K562 (cell line): ENCODE measurements around the gene DCPS. TPM values are rescaled to one million over a fixed set of nuclear protein-coding genes. Genes with fewer than 3 reads are reported as not detected.

ENCODE experiments used
- CBX1 ChIP-seq: sonication (generic); IDR thresholded peaks from 2 replicates; pipeline ENCODE4 v1.6.1; 2016; ENCODE audit warnings: antibody characterized with exemption, low read depth, mild to moderate bottlenecking
- FOXP1 ChIP-seq: sonication (generic); formaldehyde crosslinking; IDR thresholded peaks from 2 replicates; pipeline ENCODE4 v1.8.0; 2022; ENCODE audit warnings: mild to moderate bottlenecking, missing genetic modification reagents
- ILF3 ChIP-seq: fragments of 450-650 bp; IDR thresholded peaks from 2 replicates; pipeline ENCODE4 v1.6.1; 2018; ENCODE audit warnings: antibody characterized with exemption, mild to moderate bottlenecking, moderate library complexity, borderline replicate concordance
- MITF ChIP-seq: IDR thresholded peaks from 2 replicates; pipeline ENCODE4 v1.6.1; 2014; ENCODE audit warnings: antibody characterized with exemption
- POU5F1 ChIP-seq: fragments of 150-350 bp; IDR thresholded peaks from 2 replicates; pipeline ENCODE4 v1.6.1; 2014; ENCODE audit warnings: borderline replicate concordance, low read length, low read depth, mild to moderate bottlenecking; ENCODE audit not compliant: partially characterized antibody
- PRPF4 ChIP-seq: fragments of 200-400 bp; formaldehyde crosslinking; IDR thresholded peaks from one replicate; pipeline ENCODE4 v1.6.1; 2017; ENCODE audit warnings: low read length, low read depth, mild to moderate bottlenecking; ENCODE audit not compliant: insufficient read depth, poor library complexity, severe bottlenecking
- RBFOX2 ChIP-seq: fragments of 200-400 bp; formaldehyde crosslinking; IDR thresholded peaks from 2 replicates; pipeline ENCODE4 v1.6.1; 2017; ENCODE audit warnings: low read depth, mild to moderate bottlenecking, low read length, moderate library complexity
- TFE3 ChIP-seq: fragments of 450-650 bp; formaldehyde crosslinking; IDR thresholded peaks from 2 replicates; pipeline ENCODE4 v1.4.0; 2020; ENCODE audit warnings: mild to moderate bottlenecking, mixed read lengths
- ZBTB5 ChIP-seq: fragments of 450-650 bp; IDR thresholded peaks from 2 replicates; pipeline ENCODE4 v1.6.1; 2017; ENCODE audit warnings: antibody characterized with exemption
- ZBTB7A ChIP-seq: IDR thresholded peaks from 2 replicates; pipeline ENCODE4 v1.6.1; 2011; ENCODE audit warnings: low read depth, mild to moderate bottlenecking, low read length, moderate library complexity, borderline replicate concordance; ENCODE audit not compliant: control insufficient read depth
- ZBTB9 ChIP-seq: fragments of 450-650 bp; formaldehyde crosslinking; IDR thresholded peaks from 2 replicates; pipeline ENCODE4 v1.4.0; 2020; ENCODE audit warnings: mild to moderate bottlenecking, moderate library complexity
- ZNF174 ChIP-seq: fragments of 250-450 bp; sonication (Bioruptor Pico); IDR thresholded peaks from 2 replicates; pipeline ENCODE4 v1.4.0; 2020; ENCODE audit warnings: mild to moderate bottlenecking
- ZNF408 ChIP-seq: fragments of 250-450 bp; sonication (Bioruptor Pico); IDR thresholded peaks from 2 replicates; pipeline ENCODE4 v1.4.0; 2020; ENCODE audit warnings: low read depth, mild to moderate bottlenecking, moderate library complexity
- polyA plus RNA-seq, 8 experiments: library from polyadenylated mRNA; depleted of rRNA in 4 of 8; stranded (reverse) in 5 of 8; unstranded in 3 of 8; fragments of >200 nt; fragmentation: Nextera tagmentation in 2 of 8; fragmentation: Illumina TruSeq in 1 of 8; extraction: Ambion mirVana in 2 of 8; extraction: Trizol in 1 of 8; gene quantifications; 2 replicates each; pipeline versions ENCODE4 v1.2.1 to v1.2.3, GENCODE V29; 2011 to 2014; ENCODE audit warnings: inconsistent platforms in 1 of 8, missing spikeins in 1 of 8
- total RNA-seq, 7 experiments: library from RNA; depleted of rRNA in 6 of 7; stranded (reverse); fragments of >200 nt in 6 of 7; fragmentation: Illumina TruSeq in 2 of 7; extraction: Trizol in 2 of 7; gene quantifications; 2 replicates each; pipeline versions ENCODE4 v1.2.1 to v1.2.3, GENCODE V29; 2011 to 2021; ENCODE audit warnings: low replicate concordance in 1 of 7

Gene DCPS
- total and polyA plus RNA-seq, 9 of the 15 experiments (the other 6 are each of a cell fraction or from before 2014, with no cell fraction given), result 8.7 to 38.1 (median 17.9) TPM

GRCh38 chr11:126355324-126355925 lies 51.6 kb downstream of the DCPS start, which contains the start of gene ST3GAL4 (continued):
- TF ChIP-seq ZBTB5 (no peak), ZBTB7A (peak; percentile 43; the same call in 1 of the 2 replicates), ZBTB9 (0 out of 2 replicates have a peak, but pooled peaks have one; percentile 50), CBX1 (no peak), POU5F1 (no peak), ZNF174 (CRISPR knock-in tag) (no peak), FOXP1 (CRISPR knock-in tag) (no peak), MITF (no peak), RBFOX2 (peak; percentile 85), PRPF4 (no peak), ZNF408 (CRISPR knock-in tag) (no peak), ILF3 (no peak), TFE3 (CRISPR knock-in tag) (no peak)
